Anterior cingulate cortex (tissue), 58 donors: ENCODE results near the gene DPRX.

Experiments used
- DNase-seq, 58 donors: peaks; one replicate each; lab custom pipeline; 2025; lab: John Stamatoyannopoulos, UW

The DPRX gene, protein sequence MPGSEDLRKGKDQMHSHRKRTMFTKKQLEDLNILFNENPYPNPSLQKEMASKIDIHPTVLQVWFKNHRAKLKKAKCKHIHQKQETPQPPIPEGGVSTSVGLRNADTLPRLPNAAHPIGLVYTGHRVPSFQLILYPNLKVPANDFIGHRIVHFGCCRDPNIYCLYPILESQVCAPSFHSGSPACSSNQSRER

DNA sequence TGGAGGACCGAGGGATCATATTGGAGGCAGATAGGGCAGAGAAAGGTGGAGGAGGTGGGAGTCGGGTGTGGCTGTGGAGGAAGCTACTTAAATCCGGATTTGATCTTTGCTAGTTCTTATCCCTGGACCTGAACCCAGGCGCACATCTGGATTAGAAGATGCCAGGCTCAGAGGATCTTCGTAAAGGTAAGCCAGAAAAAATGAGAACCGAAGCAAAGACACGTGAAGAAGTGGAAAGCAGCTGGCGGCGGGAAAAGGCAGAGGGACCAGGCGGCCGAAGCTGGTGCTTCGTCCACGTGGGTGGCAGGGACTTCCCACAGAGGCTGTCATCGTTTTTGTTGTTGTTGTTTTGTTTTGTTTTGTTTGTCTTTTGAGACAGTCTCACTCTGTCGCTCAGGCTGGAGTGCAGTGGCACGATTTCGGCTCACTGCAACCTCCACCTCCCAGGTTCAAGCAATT, at the start of gene DPRX:
DPRX (plus strand) TSS at position 51 of the 459 bp plus-strand sequence; CDS start at position 159, 108 bp downstream.
- no peak for DNase-seq

DNA sequence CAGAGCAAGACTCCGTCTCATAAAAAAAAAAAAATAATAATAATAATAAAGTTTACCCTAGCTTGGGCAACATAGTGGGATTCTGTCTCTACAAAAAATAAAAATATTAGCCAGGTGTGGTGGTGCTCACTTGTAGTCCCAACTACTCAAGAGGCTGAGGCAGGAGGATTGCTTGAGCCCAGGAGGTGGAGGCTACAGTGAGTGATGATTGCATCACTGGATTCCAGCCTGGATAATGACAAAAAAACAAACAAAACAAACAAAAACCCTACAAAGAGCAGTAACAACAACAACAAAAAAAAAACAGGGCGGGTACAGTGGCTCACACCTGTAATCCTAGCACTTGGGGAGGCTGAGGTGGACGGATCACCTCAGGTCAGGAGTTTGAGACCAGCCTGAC, 48.6 kb upstream of the DPRX start:
- no peak for DNase-seq

DNA sequence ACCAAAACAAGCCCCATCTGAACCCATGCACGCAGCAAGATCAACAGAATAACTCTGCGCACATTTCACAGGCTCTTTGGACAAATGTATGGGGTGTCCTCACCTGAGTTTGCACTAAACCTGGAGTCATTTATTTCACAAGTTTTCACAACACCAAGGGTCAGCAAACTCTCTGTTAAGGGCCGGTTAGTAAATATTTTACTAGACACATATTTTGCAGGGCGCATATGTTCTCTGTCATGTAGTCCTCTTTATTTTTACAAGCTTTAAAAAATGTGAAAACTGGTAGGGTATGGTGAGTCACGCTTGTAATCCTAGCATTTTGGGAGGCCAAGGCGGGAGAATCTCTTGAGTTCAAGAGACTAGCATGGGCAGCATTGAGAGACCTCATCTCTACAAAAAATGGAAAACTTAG, 45.5 kb upstream of the DPRX start:
- no peak for DNase-seq

DNA sequence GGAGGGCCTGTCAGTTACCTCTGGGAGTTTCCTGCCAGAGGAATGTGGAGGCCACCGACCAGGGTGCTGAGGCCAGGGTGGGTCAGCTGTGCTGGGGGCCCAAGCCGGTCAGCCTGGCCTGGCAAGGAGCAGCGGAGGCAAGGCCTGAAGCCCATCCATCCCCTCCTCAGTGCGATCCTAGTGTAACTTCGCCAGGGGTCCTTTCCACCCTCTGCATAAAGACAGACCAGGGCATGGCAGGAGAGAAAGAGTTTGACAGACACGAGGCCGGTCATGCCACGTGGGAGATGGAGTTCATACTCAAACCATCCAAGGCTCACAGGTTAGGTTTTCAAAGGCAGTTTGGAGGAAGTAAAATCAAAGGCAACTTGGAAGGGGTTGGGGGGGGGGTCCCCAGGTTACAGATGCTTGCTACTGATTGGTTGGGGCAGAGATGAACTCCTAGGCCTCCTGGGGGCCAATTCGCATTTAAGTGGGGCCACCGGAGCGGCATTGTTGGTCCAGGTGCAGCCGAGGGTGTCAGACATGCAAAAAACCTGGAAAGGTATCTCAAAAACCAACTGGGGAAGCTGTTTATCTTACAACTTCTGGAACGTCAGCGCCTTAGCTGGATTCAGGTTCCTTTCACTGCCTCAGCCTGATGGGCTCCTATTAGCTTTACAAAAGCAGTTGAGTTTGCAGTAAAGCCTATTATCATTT, 36.8 kb upstream of the DPRX start:
- no peak for DNase-seq

DNA sequence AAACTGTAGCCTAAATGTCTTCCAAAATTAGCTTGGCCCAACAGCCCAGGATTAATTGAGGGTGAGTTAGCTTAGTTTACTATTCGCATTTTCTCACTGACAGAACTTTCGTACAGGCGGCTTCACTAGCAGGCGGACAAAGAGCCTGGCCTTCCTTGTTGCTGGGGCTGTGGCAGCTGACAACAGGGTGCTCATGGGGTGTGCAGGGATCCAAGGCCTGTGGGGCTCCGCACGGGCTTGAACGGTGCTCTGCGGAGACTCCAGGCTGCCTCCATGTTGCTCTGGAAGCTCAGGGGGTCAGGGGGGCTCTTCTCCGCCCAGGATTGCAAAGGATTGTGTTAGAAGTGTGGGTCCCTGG, 36.3 kb upstream of the DPRX start:
- no peak for DNase-seq

DNA sequence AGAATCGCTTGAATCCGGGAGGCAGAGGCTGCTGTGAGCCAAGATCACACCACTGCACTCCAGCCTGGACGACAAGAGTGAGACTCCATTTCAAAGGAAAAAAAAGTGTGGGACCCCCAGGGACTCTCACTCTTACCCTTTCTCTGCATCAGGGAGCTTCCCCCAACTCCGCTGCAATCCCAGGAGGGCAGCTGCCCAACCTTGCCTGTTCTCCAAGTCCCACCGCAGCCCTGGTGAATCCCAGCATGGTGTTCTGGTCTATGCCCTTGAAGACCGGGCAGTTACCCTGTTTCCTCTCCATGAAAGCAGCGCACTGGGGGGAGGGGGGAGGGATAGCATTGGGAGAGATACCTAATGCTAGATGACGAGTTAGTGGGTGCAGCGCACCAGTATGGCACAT, 35.7 kb upstream of the DPRX start:
- DNase-seq, result no peak

DNA sequence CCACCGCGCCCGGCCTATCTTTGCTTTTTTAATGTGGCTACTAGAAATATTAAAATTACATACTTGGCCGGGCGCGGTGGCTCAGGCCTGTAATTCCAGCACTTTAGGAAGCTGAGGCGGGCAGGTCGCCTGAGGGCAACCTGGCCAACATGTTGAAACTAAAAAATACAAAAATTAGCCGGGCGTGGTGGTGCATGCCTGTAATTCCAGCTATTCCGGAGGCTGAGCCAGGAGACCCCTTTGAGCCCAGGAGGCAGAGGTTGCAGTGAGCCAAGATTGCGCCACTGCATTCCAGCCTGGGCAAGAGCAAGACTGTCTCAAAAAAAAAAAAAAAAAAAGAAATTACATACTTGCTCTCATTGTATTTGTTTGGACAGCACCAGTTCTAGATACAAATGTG, 34.8 kb upstream of the DPRX start:
- DNase-seq, result no peak

DNA sequence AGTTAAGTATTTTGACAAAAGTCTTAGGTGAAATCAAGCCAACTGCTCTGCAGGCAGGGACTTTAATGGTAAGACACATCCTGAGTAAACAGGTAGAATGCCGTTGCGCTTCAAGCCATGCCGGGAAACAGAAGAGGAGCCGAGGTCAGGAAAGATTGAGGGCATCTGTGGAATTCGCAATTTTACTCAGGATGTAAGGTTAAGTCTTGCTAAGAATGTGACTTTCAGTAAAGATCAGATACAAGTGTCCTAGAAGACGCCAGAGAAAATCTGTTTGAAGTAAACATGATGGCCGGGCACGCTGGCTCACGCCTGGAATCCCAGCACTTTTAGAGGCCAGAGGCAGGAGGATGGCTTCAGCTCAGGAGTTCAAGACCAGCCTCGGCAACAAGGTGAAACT, 33.4 kb upstream of the DPRX start:
- no peak for DNase-seq

DNA sequence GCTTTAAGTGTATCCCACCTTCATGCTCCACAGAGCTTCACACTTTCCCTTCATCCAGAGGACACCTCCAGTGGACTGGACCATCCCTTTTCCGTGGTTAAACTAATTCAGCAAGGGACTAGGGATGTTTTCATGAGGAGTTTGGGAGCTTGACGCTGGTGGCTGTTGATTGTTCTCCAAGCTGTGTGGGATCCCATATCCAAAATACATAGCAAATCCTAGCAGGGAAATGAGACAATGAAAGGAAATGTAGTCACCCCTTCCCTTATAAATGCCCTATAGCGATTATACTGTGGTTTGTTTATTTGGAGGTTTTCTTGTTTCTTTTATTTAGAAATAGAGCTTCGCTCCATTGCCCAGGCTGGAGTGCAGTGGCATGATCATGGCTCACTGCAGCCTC, 31.6 kb upstream of the DPRX start:
- DNase-seq, result no peak

DNA sequence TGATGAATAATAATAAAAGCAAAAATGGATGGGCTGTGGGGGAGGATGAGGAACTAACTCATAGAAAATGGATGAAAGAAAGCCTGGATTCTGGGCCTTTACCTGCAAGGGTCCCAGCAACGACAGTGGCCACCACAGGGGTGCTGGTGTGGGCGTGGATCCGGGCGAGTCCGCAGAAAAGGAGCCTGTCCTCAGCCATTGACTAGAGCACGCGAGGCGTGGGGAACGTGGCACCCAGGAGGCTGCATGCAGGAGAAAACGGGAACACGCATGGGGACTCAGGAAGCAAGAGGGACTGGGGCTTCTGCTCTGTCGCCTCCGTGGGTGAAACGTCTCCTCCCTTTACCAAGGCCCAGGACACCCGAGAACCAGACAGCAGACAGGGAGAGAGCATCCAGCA, 25.8 kb upstream of the DPRX start:
- no peak for DNase-seq

DNA sequence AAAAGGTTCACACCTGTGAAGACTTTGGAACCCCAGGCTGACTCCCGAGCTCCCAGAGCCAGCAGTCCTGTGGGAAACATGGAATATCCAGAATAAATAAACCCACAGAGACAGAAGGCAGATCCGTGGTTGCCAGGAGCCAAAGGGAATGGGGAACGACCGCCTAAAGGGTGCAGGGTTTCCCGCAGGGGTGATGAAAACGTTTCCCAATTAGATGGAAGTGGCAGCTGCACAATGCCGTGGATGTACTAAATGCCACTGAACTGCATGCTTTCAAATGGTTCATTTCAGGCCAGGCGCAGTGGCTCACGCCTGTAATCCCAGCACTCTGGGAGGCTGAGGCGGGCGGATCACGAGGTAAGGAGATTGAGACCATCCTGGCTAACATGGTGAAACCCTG, 23.4 kb upstream of the DPRX start:
- DNase-seq, result no peak

DNA sequence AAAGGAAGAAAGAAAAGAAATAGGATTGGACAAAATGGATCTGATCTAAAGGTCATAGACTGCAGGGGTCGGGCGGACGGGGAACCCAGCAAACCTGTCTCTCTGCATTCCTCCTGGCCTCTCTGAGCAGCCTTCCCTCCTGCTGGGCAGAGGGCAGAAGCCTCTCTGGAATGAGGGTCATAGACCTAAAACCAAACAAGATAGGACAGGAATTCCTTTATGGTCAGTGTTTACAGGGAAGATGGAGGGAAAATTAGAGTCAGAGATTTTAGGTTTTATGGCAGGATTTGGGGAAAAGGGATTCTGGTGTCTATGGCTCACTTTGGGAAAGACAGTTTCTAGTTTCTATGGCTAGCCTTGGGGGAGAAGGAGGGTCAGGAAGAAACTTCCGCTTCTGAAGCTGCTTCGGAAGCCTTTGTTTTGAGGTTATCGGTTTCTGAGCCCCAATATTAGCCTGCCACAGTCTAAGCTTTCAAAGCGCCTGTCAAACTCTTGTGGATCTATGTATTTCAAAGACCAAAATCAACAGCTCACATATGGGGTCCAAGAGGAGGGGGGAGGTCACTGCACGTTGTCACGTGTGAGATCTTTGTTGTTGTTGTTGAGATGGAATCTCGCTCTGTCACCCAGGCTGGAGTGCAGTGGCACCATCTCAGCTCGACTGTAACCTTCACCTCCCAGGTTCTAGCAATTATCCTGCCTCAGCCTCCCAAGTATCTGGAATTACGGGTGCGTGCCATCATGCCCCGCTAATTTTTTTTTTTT, 18.9 kb upstream of the DPRX start:
- no peak for DNase-seq

DNA sequence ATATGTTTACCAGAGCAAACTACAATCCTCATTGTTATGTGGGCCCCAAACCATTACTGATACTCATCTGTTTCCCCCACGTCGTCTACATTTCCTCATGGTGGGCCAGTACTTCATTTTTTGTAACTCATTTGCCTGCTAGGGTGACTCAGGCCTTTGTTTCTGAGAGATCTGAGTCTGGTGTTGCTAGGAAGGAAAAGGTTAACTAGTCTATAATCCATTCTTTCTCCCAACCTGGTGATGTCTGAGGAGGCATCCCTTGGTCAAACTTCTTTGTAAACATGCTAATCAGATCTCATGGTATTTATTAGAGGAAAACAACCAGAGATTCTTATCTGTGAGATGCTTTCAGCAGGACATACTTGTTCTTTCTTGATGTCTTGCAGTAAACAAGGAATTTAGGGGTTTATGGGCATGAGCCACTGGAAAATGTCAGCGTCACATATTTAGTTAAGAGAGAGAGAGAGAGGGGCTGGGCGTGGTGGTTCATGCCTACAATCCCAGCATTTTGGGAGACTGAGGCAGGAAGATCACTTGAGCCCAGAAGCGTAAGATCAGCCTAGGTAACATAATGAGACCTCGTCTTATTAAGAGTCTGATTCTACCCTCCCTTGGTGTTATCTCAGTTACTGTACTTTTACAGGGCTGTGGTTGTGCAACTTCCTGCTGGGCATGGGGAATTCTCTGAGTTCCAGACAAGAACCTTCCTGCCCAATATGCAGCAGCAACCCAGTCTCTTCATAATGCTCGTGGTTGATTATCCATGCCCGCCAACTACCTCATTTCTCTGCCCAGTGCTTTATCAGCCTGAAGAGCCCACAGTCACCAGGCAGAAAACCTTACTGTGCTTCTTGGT, 9.7 kb upstream of the DPRX start:
- peak in 1 of 58 donors; percentile 0 for DNase-seq

DNA sequence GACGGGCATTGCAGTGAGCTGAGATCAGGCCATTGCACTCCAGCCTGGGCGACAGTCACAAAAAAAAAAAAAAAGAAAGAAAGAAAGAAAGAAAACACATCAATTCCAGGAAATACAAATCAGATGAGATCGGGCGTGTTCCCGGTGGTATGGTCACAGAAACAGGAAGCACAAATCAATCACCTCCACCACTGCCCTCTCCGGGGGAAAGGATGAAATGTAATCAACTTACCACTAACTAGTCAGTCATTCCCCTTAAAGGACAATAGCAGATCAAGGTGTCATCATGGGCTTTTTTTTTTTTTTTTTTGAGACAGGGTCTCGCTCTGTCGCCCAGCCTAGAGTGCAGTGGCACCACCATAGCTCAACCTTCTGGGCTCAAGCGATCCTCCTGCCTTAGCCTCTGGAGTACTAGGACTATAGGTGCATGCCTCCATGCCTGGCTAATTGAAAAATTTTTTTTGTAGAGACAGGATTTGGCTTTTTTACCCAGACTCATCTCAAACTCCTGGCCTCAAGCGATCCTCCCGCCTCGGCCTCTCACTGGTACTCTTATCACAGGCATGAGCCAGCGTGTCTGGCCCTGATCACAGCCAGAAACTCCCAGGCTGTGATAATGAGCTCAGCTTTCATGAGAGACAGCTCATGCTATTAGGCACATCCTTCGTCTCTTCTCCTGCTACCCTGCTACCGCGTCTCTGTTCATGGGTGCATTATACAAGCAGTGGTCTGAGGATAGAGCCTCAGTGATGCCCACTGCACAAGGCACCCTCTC, 6.8 kb upstream of the DPRX start:
- DNase-seq, result no peak

DNA sequence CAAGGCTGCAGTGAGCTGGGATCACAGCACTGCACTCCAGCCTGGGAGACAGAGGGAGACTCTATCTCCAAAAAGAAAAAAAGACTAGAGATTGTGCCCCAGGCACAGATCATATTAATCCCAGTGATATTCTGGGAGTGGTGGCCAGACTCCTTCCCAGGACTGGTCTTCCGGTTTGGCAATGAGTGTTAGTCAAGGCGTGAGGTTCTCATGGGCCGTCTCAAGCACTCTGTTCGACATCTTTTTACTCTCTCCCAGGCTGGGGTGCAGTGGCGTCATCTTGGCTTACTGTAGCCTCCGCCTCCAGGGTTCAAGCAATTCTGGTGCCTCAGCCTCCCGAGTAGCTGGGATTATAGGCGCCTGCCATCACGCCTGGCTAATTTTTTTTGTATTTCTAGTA, 5.3 kb upstream of the DPRX start:
- no peak for DNase-seq

DNA sequence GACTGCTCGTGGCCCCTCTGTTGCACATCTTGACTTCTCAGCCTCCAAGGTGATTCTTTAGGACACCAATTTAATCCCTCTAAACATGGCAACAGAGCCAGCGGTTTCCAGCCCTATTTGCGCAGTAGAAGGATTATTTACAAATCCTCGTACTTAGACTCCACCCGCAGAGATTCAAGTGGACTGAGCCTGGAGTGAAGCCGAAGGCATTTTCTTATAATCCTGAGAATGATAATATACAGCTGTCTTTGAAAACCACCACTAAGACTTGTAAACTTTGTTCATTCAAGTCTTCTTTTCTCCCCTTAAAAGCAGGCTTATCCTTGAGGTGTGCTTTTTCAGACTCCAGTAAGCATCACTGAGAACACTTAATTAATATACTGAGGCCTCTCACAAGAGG, 4.8 kb upstream of the DPRX start:
- DNase-seq, result no peak

DNA sequence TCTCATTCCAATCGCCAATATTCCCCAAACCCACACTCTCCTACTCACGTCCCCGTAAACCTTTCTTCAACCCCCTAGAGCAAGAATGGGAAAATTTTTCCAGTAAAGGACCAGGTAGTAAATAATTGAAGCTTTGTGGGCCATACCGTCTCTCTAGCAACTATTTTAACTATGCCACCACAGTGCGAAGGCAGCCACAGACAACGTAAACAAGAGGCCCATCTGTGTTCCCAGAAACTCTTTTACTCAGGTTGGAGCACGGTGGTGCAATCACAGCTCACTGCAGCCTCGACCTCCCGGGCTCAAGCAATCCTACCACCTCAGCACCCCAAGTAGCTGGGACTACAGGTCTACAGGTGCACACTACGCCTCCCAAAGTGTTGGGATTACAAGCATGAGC, 3.0 kb downstream of the DPRX start:
- DNase-seq, result no peak

DNA sequence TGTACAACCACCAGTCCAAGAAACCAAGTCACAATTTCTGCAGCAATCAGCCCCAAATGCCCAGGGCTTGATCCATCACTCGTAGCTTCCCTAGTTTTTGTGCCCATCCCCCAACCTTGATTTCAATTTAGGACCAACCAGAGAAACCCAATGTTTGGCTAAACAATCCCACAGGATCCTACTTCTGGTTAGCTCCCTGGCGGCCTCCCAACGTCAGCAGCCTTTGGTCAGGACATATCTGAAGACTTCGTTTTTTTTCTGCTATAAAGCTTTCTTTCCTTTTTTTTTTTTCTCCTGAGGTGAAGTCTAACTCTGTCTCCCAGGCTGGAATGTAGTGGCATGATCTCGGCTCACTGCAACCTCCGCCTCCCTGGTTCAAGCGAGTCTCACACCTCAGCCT, 7.7 kb downstream of the DPRX start:
- DNase-seq, result no peak

DNA sequence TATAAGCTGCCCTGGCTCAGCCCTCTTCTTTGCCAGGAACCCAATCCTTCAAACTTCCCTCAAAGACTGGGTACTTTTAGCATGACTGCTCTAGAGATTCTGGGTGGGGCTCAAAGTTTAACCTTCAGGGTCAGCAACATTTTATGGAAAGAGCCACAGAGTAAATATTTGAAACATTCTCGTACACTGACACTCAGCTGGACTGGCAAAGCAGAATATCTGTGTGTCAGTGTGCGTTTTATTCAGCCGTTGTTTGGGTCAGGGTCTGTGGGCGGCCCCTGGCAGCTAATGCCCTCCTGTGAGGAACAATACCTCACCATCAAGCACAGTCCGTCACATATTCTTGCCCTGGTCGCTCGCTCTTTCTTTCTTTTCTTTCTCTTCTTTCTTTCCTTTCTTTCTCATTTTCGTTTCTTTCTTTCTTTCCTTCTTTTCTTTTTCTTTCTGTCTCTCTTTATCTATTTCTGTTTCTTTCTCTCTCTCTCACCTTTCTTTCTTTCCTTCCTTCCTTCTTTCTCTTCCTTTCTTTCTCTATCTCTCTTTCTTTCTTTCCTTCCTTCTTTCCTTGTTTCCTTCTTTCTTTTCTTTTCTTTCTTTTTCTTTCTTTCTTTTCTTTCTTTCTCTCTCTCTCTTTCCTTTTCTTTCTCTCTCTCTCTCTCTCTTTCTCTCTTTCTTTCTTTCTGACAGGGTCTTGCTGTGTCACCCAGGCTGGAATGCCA, 10.7 kb downstream of the DPRX start:
- no peak for DNase-seq
